HepG2 (cell line): ENCODE measurements around the gene RNU2-63P. TPM values are rescaled to one million over a fixed set of nuclear protein-coding genes. Genes with fewer than 3 reads are reported as not detected.
A peak's percentile ranks its signal among the peaks of the same experiment; 100 is the strongest.

Experiments used
- NCOA5 ChIP-seq: sonication (generic); formaldehyde crosslinking; IDR thresholded peaks from 2 replicates; pipeline ENCODE4 v1.4.0; 2020; ENCODE audit warnings: missing genetic modification reagents
- PRDM10 ChIP-seq: sonication (generic); formaldehyde crosslinking; IDR thresholded peaks from 2 replicates; pipeline ENCODE4 v1.4.0; 2020; ENCODE audit warnings: low read depth, missing genetic modification reagents
- SKI ChIP-seq: fragments of 450-650 bp; IDR thresholded peaks from one replicate; pipeline ENCODE4 v1.6.1; 2018; ENCODE audit warnings: mild to moderate bottlenecking; ENCODE audit not compliant: partially characterized antibody
- TCF12 ChIP-seq, 2 experiments: fragments of 450-650 bp in 1 of 2; sonication (generic) in 1 of 2; formaldehyde crosslinking in 1 of 2; IDR thresholded peaks; 2 replicates each; pipeline versions ENCODE4 v1.6.1 to v1.8.0; 2017 to 2022; ENCODE audit warnings: antibody characterized with exemption in 1 of 2, mild to moderate bottlenecking in 1 of 2, missing genetic modification reagents in 1 of 2, moderate library complexity in 1 of 2
- ZBTB43 ChIP-seq: sonication (generic); formaldehyde crosslinking; conservative IDR thresholded peaks from 2 replicates; pipeline ENCODE4 v1.4.0; 2020; ENCODE audit warnings: missing genetic modification reagents
- ZFP37 ChIP-seq: sonication (generic); formaldehyde crosslinking; IDR thresholded peaks from 2 replicates; pipeline ENCODE4 v1.4.0; 2020; ENCODE audit warnings: missing genetic modification reagents, borderline replicate concordance
- ZNF101 ChIP-seq: sonication (generic); formaldehyde crosslinking; IDR thresholded peaks from 2 replicates; pipeline ENCODE4 v1.4.0; 2020; ENCODE audit warnings: mild to moderate bottlenecking, low read depth, missing genetic modification reagents, borderline replicate concordance
- ZNF18 ChIP-seq: sonication (generic); formaldehyde crosslinking; IDR thresholded peaks from 2 replicates; pipeline ENCODE4 v1.8.0; 2022; ENCODE audit warnings: mild to moderate bottlenecking, missing genetic modification reagents; ENCODE audit not compliant: insufficient replicate concordance
- ZNF407 ChIP-seq: sonication (generic); formaldehyde crosslinking; IDR thresholded peaks from one replicate; pipeline ENCODE4 v1.5.1; 2020; ENCODE audit warnings: mild to moderate bottlenecking, missing genetic modification reagents; ENCODE audit errors: not compliant biosample characterization
- ZNF691 ChIP-seq: sonication (generic); formaldehyde crosslinking; IDR thresholded peaks from 2 replicates; pipeline ENCODE4 v1.4.0; 2020; ENCODE audit warnings: missing genetic modification reagents, low read depth, mild to moderate bottlenecking, borderline replicate concordance
- polyA plus RNA-seq, 8 experiments: library from polyadenylated mRNA; depleted of rRNA in 3 of 8; stranded (reverse) in 7 of 8; unstranded in 1 of 8; fragments of >200 nt; fragmentation: Illumina TruSeq in 4 of 8; extraction: Trizol in 4 of 8; gene quantifications; 2 replicates each; pipeline versions ENCODE4 v1.2.1 to v1.2.3, GENCODE V29; 2011 to 2016; ENCODE audit warnings: low read depth in 4 of 8, missing spikeins in 1 of 8, mixed read lengths in 1 of 8; ENCODE audit not compliant: insufficient read depth in 1 of 8
- total RNA-seq, 5 experiments: library from RNA; depleted of rRNA; stranded (reverse); fragments of >200 nt; fragmentation: Illumina TruSeq; extraction: Trizol; gene quantifications; 2 replicates each; pipeline ENCODE4 v1.2.3, GENCODE V29; 2016; ENCODE audit warnings: low read depth in 1 of 5

Gene RNU2-63P
- total and polyA plus RNA-seq, 2 of the 13 experiments (the other 11 are each of a cell fraction or from before 2014, with no cell fraction given) = 6.8 TPM; not detected in 1

GRCh38 chr2:88055371-88056128, 39.2 kb upstream of the RNU2-63P start, which contains the start of gene KRCC1 (continued):
- TF ChIP-seq TCF12 (IDR thresholded peaks at IDR 0.05) (no peak), TCF12 (CRISPR knock-in tag; IDR thresholded peaks at IDR 0.05) (peak; percentile 89), ZNF18 (CRISPR knock-in tag) (peak; percentile 61), ZFP37 (CRISPR knock-in tag) (peak; percentile 82; the same call in 1 of the 2 replicates), ZNF691 (no peak; the same call in 1 of the 2 replicates), ZNF101 (CRISPR knock-in tag) (peak; percentile 83; the same call in 1 of the 2 replicates), ZBTB43 (CRISPR knock-in tag) (peak; percentile 72; the same call in 1 of the 2 replicates), PRDM10 (CRISPR knock-in tag) (no peak), NCOA5 (CRISPR knock-in tag) (no peak), ZNF407 (CRISPR knock-in tag) (peak; percentile 95), SKI (peak; percentile 79)
